Ecto neural progenitor cell (in vitro differentiated cells): ENCODE data around the gene ZNF619.
A peak's percentile ranks its signal among the peaks of the same experiment; 100 is the strongest.
"Not testable (repeated sequence)": the region's sequence is repeated elsewhere in the genome, so short reads cannot be mapped to it uniquely, and the experiment has no call there.

ENCODE experiments used
- DNase-seq: peaks from one replicate; pipeline ENCODE4 v3.0.0-alpha.2; 2018; ENCODE audit warnings: low spot score

ZNF619 gene

DNA sequence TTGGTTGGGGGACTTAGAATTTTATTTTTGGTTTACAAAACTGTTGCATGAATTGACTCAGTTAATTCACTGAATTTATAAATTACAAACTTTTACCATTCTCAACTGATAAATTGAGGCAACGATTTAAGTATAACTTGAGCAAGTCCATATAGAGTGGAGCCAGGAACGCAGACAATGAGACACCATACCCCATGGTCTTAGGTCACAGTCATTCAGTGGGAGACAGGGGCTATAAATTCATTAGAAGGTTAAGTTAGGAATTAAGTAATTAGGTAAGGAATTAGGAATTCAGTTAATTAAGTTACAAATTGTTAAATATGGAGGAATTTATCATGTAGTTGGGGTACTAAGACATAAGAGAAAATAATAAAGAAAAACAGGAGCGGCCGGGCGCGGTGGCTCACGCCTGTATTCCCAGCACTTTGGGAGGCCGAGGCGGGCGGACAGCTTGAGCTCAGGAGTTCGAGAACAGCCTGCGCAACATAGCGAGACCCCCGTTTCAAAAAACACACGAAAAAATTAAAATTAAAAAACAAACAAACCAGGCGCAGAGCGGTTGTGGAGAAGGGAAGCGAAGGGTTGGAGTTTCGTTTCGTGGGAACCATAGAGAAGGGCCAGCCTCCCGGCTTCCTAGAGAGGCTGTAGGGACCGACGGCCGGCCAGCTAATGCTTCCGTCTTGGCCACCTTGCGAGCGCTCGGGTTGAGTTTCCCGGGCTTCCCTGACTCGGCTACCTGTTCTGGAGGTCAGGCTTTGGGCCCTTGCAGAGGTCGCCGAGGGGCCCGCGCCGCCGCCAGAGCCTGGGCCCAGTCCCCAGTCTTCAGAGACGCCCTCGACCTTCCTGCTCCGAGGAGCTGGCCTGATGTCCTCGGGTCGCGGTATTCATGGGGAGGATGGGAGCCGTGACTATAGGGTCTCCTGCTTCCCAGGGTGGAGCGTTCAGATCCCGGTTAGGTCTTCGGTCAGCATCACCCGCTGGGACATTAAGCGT, at the start of gene ZNF619:
ZNF619 (plus strand) TSS at position 645 of the 993 bp plus-strand sequence. CDS start 858 bp downstream, outside the sequence.
- DNase-seq = peak; percentile 77

DNA sequence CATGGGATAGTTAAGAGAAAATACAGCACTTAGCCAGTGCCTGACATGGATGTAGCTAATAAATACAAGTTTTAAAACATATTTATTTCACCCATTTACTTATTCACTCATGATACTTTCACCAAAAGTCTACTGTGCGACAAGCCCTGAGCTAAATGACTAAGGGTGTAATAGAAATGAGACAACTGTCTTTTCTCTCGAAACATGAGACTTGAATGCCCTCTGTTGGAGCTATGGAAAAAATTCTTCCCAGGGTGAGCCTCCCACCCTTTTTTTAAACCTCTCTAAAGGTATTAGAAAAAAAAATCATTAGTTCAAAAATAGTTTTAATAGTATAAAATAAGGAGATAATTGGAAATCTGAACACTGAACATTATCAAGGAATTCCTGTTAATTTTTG, 44.1 kb upstream of the ZNF619 start:
- DNase-seq = no peak

DNA sequence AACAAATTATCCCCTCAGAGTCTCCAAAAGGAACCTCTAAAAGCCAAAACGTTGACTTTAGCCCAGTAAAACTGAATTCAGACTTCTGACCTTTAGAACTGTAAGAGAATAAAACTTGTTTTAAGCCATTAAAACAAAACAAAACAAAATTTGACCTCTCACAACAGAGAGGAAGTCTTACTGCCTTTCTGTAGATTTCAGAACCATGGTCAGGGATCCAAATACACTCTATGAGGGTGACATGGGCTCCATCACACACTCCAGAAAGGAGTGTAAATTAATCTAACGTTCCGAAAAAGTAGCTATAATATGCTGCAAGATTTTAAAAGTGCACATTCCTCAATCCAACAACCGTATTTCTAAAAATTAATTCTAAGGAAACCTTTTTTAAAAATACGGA, 39.0 kb upstream of the ZNF619 start:
- no peak for DNase-seq

DNA sequence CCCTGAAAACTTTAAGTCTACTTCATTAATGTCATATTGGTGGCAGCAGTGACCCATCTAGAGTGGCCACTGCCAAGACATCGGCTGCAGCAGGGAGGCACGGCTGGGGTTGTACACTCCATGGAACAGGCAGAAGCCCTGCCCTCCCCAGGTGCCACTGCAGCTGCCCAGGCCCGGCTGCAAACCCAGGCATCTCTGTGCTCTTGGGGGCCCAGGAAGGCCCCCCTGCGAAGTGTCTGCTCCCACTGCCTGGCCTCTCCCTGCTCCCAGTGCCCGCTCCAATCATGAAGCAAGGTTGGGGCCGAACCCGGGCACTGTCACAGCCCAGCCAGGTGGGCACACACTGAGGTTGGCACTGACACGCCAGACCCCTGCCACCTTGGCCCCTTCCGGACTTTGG, 31.9 kb upstream of the ZNF619 start:
- no peak for DNase-seq

DNA sequence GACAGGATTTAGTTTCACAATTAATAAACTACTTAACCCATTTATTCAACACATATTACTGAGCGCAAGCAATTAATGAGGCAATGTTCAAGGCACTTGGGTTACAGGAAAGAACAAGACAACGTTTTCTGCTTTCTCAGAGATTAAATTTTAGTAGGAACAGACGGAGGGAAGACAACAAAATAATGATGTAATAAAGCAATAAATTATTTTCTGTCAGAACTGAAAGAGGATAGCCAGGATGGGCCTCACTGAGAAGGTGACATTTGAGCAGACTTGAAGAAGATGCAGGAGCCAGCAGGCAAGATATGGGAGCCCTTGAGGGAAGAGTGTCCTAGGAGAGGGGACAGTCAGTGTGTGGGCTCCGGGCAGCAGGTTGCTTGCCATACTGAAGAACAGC, 31.0 kb upstream of the ZNF619 start:
- no peak for DNase-seq

DNA sequence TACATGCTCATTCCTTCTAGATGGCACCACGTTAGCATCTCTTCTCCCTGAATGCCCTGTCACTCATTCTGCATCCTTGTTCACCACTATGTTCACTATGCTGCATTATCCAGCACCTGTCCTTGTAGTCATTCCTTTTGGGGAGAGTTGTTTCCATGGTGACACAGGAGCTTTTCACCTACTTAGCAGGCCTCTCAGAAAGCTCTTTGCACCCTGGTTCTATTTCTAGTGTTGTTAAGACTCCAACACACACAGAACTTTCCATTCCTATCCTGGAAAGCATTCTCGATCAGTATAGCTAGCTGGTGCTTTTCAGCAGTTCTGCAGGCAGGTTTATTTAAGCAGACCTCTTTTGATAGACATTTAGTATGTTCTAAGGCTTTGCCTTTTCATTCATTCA, 26.5 kb upstream of the ZNF619 start:
- no peak for DNase-seq

DNA sequence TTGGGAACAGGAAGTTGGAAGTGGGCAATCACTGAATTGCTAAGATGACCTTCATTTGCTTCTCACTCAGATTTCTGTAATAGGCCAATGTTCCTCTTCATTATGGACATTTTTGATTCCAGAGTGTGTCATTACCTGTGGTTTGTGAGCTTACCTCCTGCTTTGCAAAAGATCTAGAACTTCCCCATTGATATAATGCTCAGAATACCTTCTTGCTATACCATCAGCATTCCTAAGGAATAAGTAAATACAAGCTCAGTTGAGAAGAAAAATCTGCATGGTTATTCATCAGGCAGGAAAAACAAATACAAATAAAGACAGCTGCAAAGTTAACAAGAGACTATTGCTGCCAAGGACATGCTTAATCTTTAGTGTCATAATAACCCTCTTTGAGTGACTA, 25.4 kb upstream of the ZNF619 start:
- DNase-seq = no peak

DNA sequence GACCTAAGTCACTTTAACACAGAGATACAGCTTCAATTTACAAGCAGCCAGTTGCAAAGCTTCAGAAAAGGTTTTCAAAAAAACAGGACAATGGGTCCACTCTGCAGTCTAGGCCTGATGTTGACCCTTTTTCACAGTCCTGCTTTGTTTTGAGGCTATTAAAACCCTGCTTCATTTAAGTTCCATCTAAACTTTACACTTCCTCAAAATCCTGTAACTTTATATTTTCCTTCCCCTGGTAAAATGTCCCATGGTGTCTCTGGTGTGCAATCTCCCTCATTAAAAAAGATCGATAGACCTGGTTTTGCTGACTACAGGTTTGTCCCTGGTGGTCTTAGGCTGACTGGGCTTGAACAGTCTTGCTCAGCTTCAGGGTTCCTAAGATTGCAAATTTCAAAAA, 24.9 kb upstream of the ZNF619 start:
- no peak for DNase-seq

DNA sequence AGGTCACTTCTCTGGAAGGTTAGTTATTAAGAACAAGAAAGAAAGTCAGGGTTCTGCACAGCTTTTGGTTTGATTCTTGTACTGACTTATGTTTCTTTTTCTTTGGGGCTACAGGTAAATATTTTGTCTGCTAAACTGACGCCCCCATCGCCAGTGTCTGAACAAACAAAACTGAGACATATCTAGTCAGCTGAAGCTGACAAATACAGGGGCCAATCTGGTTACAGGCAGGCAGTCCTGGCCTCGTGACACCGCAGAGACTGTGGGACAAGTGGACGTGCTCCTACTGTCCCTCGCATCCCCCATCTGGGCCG, 24.4 kb upstream of the ZNF619 start:
- no peak for DNase-seq

DNA sequence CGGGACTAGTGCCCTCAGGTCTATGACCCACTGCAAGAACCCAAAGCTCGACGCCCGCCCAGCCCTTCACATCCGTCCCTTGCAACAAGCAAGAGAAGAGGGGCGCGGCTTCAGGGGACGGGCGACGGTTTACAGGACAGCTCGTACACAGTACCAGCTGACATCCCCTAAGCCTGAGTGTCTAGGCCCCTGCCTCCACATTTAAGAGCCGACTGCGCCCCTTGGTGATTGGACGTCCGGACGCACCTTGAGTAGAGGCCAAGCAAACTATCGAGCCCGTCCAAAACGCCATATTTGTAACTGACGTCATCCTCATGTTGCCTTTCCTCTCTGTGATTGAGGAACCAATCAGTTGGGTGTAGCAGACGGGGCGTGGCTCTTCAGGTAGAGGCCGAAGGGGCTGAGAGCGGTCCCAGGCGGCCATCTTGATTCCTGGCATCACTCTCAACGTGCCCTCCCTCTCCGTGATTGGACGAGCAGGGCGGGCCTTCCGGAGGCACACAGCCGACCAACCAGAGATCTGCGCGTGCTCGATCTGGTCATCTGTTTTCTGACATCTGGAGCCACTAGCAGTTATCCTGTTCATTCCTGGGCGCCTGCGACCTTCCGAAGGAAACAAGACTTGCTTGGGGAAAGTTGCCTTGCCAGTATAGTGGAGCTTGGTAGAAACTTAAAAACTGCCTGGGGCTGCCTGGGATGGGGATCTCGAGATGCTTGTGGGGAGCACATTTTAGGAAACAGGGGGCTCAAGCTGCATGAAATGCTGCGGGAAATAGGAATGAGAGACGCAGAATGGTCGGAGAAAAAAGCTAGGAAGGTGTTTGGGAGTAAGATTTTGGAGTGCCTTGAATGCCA, 23.8 kb upstream of the ZNF619 start:
- peak; percentile 97 for DNase-seq

DNA sequence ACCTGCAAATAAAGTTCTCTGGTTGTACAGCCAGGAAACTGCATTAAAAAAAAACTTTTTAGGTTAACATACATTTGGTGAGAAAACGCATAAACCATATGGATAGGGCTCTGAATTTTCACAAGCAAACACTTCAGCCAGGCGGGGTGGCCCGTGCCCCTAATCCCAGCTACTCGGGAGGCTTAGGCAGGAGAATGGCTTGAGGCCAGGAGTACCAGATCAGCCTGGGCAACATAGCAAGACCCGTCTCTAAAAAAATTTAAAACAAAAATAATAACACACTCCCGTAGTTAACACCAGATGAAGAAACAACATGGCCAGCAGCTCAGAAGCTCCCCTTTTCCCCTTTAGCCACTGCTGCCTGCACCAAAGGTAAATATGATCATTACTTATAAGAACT, 23.0 kb upstream of the ZNF619 start:
- DNase-seq = no peak

DNA sequence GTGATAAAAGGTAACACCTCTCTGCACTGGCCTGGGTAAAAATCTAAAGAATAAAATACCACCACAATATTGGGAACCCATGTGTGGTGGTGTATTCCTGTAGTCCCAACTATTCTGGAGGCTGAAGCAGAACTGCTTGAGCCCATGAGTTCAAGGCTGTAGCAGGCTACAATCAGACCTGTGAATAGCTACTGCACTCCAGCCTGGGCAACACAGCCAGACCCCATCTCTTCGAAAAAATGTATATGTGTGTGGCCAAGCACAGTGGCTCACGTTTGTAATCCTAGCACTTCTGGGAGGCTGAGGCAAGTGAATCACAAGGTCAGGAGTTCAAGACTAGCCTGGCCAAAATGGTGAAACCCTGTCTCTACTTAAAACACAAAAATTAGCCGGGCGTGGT, 21.6 kb upstream of the ZNF619 start:
- DNase-seq = no peak

DNA sequence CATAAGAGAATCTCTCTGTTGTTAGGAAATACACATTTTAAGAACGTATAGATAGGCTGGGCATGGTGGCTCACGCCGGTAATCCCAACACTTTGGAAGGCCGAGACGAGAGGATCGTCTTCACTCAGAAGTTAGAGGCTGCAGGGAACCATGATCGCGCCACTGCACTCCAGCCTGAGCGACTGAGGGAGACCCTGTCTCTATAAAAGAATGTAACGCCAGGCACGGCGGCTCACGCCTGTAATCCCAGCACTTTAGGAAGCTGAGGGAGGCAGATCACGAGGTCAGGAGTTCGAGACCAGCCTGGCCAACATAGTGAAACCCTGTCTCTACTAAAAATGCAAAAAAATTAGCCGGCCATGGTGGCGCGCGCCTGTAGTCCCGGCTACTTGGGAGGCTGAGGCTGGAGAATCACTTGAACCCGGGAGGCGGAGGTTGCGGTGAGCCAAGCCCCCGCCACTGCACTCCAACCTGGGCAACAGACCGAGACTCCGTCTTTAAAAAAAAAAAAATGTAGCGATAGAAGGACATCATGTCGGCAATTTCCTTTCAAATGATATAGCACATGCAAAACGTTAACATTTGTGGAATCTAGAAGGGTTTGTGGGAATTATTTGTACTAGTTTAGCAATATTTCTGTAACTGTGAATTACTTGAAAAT, 20.5 kb upstream of the ZNF619 start:
- DNase-seq = no peak

DNA sequence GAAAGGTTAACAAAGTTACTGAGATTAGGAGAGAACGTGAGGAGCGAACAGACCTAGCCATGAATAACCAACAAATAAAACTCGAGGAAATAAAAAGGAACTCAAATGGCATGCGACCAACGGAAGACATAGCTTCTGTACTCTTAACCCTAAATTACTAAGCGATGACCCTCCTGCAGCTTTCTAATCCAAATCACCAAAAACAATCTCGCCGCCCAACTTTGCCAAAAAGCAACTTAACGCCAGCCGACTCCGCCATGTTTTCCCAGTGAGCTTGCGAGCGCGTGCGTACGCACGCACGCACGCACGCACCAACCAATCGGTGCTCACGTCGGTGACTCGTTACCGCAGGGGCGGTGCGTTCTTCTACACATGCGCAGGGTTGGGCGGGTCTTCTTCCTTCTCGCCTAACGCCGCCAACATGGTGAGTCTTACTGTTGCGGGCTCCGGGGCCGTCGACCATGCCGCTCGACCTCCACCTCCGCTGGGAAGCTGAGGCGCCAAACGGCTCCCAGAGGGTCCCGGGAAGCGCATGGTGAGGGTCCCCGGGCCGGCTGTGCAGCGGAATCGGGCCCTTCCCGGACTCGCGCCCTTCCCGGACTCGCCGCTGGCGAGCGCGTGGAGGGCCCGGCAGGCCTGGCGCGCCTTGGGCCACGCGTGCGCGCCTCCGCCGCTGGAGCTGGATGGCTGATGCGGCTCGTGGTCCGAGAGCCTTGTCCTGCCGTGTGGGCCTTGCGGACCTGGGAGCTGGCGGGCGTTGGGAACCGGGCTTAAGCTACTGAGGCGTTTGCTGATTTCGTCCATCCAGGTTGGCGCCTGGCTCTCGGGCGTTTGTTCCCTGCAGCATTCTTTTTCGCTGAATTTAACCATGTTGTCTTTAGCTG, 19.7 kb upstream of the ZNF619 start, which contains the start of gene RPL14:
RPL14 (plus strand) TSS at position 400 of the 884 bp plus-strand sequence; CDS start at position 533, 133 bp downstream.
- DNase-seq = peak; percentile 95

DNA sequence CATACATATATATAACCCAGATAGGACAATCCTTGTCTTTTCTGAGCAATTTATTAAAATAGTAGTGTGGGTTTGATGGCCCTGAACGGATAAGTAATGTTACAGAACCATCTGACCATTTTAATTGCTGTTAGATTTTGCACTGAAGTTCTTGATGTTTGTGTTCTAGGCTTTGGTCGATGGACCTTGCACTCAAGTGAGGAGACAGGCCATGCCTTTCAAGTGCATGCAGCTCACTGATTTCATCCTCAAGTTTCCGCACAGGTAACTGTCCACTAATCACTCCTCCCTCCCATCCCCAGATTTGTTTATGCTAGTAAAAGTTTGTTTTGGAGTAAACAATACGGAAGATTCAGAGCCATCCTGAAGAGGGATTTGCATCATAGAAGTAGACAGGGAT, 18.4 kb upstream of the ZNF619 start:
- no peak for DNase-seq

DNA sequence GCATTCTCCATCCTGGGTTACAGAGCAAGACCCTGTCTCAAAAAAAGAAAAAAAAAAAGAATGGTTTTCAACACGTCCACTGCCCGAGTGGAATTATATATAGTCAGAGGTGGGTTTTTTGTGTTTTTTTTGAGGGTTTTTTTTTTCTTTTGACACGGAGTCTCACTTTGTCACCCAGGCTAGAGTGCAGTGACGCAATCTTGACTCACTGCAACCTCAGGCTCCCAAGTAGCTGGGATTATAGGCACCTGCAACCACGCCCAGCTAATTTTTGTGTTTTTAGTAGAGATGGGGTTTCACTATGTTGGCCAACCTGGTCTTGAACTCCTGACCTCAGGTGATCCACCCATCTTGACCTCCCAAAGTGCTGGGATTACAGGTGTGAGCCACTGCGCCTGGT, 16.4 kb upstream of the ZNF619 start:
- not testable (repeated sequence) for DNase-seq

DNA sequence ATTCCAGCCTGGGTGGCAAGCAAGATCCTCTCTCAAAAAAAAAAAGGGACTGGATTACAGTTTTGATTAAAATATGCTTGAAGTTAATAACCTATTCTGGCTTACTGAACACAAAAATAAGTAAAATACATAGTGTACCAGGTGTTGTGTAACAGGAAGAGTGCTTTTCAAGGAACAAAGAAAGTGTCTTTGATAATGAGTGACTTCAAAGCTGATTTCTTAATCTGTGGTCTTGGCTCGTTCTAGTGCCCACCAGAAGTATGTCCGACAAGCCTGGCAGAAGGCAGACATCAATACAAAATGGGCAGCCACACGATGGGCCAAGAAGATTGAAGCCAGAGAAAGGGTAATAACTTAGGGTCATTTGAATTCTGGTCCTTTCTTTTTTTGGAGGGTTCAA, 15.8 kb upstream of the ZNF619 start:
- DNase-seq = no peak

DNA sequence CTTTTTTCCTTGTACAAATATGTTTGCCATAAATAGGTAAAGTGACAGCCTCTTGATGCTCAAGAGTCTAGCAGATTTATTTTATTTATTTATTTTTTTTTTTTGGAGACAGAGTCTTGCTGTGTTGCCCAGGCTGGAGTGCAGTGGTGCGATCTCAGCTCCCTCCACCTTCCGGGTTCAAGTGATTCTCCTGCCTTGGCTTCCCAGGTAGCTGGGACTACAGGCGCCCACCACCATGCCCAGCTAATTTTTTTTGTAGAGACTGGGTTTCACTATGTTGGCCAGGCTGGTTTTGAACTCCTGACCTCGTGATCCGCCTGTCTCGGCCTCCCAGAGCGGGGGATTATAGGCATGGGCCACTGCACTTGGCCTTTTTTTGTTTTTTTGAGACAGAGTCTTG, 14.1 kb upstream of the ZNF619 start:
- DNase-seq = not testable (repeated sequence)

DNA sequence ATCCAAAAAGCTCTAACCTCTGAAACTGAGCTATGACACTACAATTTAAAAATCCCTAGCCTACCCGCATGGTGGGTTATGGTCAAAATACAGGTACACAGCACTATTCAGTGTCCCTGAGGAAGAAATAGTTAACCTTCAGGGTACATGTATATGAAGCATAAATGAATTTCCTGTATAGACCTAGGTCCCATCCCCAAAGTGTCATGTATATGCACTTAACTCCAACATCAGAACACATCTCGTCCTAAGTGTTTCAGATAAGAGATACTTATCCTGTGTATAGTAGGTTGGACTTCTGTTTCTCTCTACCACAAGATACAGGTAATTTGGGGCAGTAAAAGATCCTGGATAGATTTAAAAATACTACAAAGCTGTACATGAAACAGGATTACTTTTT, 13.3 kb upstream of the ZNF619 start:
- DNase-seq = no peak

DNA sequence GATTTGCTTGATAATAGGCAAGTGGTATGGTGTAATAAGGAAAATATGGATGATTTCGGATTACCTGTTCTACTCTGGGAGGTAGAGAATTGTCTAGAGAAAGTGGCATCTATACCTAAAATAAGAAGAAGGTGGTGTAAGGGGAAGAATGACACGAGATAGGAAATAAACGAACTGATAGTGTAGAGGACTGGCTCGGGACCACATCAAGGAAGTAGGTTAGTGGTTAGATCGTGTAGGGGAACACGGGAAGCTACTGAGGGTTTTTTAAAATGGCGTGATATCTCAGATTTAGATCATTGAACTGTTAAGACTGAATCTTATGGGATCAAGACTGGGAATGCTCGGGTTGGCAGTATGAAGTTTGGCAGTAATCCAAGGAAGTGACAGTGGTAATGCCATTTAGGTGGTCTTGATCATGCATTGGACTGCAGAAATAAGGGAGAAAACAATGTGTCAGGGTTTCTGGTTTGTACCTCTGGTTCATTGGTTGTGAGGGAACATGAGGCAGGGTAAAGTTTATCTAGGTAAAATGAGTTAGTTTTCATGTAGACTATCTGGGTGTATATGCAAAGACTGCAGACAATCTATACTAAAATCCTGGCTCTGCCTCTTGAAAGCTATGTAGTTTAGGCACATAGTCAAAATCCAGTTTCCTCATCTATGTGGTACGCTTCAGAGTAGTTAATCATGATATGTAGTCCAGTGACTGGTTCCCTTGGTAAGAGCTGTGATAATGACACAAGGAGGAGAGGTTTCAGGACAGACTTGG, 12.4 kb upstream of the ZNF619 start:
- DNase-seq = no peak

DNA sequence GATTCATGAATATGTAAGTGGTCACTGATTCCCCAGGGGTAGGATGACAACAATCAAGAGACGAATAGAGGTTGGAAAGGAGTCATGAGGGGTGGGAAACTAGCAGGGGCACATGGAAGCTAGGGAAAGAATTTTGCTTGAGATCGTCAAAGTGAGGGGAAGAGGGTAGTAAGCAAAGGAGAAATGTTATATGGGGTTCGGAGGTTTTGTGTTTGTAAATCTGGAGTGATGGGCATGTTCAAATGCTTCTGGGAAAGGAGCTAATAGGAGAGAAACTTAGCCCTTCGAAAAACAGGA, 11.9 kb upstream of the ZNF619 start:
- no peak for DNase-seq
